Motor neuron (in vitro differentiated cells): ENCODE measurements around the gene GINS1. TPM values are rescaled to one million over a fixed set of nuclear protein-coding genes. Genes with fewer than 3 reads are reported as not detected.

Source experiments
- ATAC-seq, 8 experiments: fragments of 200-7000 bp; cut with Tn5 transposase; replicated peaks in 6 of 8; 2 replicates each; pipeline ENCODE4 v1.8.0; 2021; ENCODE audit warnings: mild to moderate bottlenecking in 8 of 8, moderate library complexity in 8 of 8
- H3K27ac ChIP-seq, 2 donors: fragments of 250-450 bp; sonication (Bioruptor Pico); 2 replicates each; pipeline ENCODE4 v1.9.0; 2021; ENCODE audit warnings: antibody characterized with exemption in 2 of 2, mild to moderate bottlenecking in 2 of 2, moderate library complexity in 1 of 2
- H3K4me1 ChIP-seq, 2 donors: fragments of 250-450 bp; sonication (Bioruptor Pico); replicated peaks in 1 of 2; 2 replicates each; pipeline ENCODE4 v1.6.1; 2021; ENCODE audit warnings: antibody characterized with exemption in 2 of 2, mild to moderate bottlenecking in 2 of 2, moderate library complexity in 1 of 2
- H3K4me3 ChIP-seq, 5 donors: fragments of 250-450 bp; sonication (Bioruptor Pico); 2 replicates each; pipeline ENCODE4 v1.9.0; 2021; ENCODE audit warnings: antibody characterized with exemption in 5 of 5, mild to moderate bottlenecking in 5 of 5, moderate library complexity in 4 of 5
- WGBS, 10 experiments: fragments of 450-650 bp; shearing (Covaris generic); methylation state at CpG; one replicate each; pipeline ENCODE4 v1.0.0; 2022; 5-methylcytosine and 5-hydroxymethylcytosine counted together
- in situ Hi-C, 9 experiments: fragments of 400-800 bp; cut with MboI; loops; one replicate each; pipeline ENCODE4 v1.15.0; 2021; ENCODE audit warnings: low sequenced_read_pairs in 9 of 9, low pct_unique_long_range_greater_than_20kb in 2 of 9; ENCODE audit not compliant: unreplicated experiment in 9 of 9
- total RNA-seq, 8 experiments: library from RNA; unstranded; fragments of 300-600 nt; gene quantifications; 2 replicates each; pipeline versions ENCODE4 v1.2.3 to v1.2.4, GENCODE V29; 2022

Gene GINS1
- total RNA-seq: 10 to 100 TPM in 3 of 8 experiments, 1 to 10 TPM in 4, under 1 TPM in 1; 0.71 to 29.1 (median 4.5) TPM

- peak; percentile 98 to 99 (median 99) for ATAC-seq
- no peak within 1 kb of the TSS for H3K27ac ChIP-seq
- H3K4me1 ChIP-seq: peaks cover 0 to 6% of the 10 kb centered on the region in 2 donors
- 0 to 42% (median 2%) methylated on average over 3 to 19 of the region's 56 CpGs; no CpG with 5 or more reads in 1 of the 10 experiments for WGBS, 10 experiments
- peak within 1 kb of the TSS; percentile 54 to 91 (median 63) for H3K4me3 ChIP-seq
- in situ Hi-C loops: no loop called here
Observed at GRCh38 chr20:25407311-25408169, at the start of gene GINS1. Gene GINS1, plus strand, starts transcription at chr20:25407673. Its CDS starts 148 bp downstream, at chr20:25407821.

GRCh38 chr20:25360631-25361286 lies 46.7 kb upstream of the GINS1 start:
- Histone ChIP-seq H3K27ac (no peak overlapping the region), H3K4me1 (peaks cover 0 to 9% of the 10 kb centered on the region in 2 donors), H3K4me3 (no peak overlapping the region)
- 68 to 100% (median 96%) methylated on average over 1 to 6 of the region's 10 CpGs for WGBS, 10 experiments
- ATAC-seq: peak in 1 of 8 experiments; percentile 58
- in situ Hi-C loops: no loop called here

GRCh38 chr20:25361287-25361683 lies 46.2 kb upstream of the GINS1 start:
- H3K4me3 ChIP-seq: no peak overlapping the region
- 50 to 98% (median 94%) methylated on average over 1 to 6 of the region's 6 CpGs; no CpG with 5 or more reads in 1 of the 10 experiments for WGBS, 10 experiments
- no peak overlapping the region for H3K27ac ChIP-seq
- in situ Hi-C loops: no loop called here
- peak in 1 of 8 experiments; percentile 42 for ATAC-seq
- H3K4me1 ChIP-seq: peaks cover 0 to 6% of the 10 kb centered on the region in 2 donors

DNA sequence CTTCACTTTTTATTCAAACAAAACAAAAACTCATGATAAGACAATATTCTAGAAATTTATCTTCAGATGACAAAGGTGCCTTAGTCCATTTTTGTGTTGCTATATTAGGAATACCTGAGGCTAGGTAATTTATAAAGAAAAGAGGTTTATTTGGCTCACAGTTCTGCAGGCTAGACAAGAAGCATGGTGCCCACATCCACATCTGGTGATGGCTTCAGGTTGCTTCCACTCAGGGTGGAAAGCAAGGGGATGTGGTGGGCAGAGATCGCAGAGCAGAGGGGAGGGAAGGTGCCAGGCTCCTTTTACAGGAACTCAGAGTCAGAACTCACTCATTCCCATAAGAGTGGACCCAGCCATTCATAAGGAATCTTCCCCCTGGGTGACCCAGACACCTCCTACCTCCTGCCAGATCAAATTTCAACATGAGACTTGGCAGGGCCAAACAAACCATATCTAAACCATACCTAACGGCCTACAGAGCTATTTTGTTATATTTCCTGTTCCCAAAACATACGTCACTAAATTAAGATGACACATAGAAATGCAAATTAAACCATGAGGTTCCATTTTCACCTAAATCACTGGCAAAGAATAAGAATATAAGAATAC lies 43.2 kb upstream of the GINS1 start:
- H3K4me1 ChIP-seq: no peaks in the 10 kb centered on the region
- ATAC-seq: no peak
- H3K27ac ChIP-seq: no peak overlapping the region
- in situ Hi-C loops: no loop called here
- 71 to 100% (median 81%) methylated on average over 1 to 3 of the region's 3 CpGs; no CpG with 5 or more reads in 4 of the 10 experiments for WGBS, 10 experiments
- no peak overlapping the region for H3K4me3 ChIP-seq

DNA sequence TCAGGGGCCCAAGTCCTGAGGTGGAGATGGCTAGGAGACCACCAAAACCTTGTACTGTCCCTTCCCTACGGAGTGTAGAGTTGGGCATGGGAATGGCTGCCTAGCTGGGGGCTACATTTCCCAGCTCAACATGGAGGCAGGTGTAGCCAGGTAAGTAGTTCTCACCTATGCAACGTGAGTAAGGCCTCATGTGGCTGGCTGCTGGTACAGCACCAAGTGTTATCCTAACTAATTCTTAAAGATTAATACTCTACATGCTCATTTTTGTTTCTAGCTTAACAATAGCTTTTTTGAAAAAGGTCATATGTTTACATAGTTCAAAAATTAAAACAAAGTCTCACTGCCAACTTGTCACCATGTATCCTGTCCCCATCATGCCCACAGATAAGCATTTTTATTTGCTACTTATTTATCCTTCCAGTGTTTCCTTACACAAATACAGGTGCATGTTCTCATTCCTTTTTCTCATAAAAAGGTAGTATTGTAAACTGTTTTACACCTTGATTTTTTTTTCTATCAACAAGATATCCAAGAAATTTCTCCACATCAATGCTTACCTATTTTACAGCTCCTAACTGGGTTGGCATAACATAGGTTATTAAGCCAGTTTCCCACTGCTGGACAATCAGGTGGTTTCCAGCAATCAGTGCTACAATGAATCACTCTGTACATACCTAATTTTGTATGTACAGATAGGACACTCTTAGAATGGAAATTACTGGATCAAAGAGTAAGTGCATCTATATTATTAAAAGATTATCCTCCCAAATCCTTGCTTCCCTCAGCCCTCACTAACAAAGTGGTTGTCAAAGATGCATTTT lies 42.4 kb upstream of the GINS1 start:
- in situ Hi-C loops: no loop called here
- Histone ChIP-seq H3K4me1 (no peaks in the 10 kb centered on the region), H3K27ac (no peak overlapping the region), H3K4me3 (no peak overlapping the region)
- 86 to 100% (median 88%) methylated on average over 1 to 2 of the region's 2 CpGs; no CpG with 5 or more reads in 6 of the 10 experiments for WGBS, 10 experiments
- ATAC-seq: no peak

GRCh38 chr20:25368526-25368925 lies 38.9 kb upstream of the GINS1 start:
- Histone ChIP-seq H3K4me3 (no peak overlapping the region), H3K27ac (no peak overlapping the region), H3K4me1 (no peaks in the 10 kb centered on the region)
- no peak for ATAC-seq
- in situ Hi-C loops: no loop called here
- 93 to 100% (median 100%) methylated on average over 1 to 10 of the region's 10 CpGs; no CpG with 5 or more reads in 2 of the 10 experiments for WGBS, 10 experiments

DNA sequence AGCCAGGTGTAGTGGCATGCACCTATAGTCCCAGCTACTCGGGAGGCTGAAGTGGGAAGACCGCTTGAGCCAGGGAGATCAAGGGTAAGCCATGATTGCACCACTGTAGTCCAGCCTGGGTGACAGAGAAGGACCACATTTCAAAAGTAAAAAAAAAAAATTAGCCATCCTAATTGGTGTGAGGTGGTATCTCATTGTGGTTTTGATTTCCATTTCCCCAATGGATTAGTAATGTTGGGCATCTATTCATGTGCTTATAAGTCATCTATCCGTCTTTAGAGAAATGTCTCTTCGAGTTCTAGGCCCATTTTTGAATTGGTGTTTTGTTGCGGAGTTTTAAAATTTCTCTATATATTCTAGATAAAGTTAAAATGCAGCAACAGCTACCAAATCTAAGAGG lies 38.5 kb upstream of the GINS1 start:
- in situ Hi-C loops: no loop called here
- WGBS, 10 experiments: 91 to 100% (median 95%) methylated on average over 1 to 5 of the region's 5 CpGs; no CpG with 5 or more reads in 1 of the 10 experiments
- Histone ChIP-seq H3K4me1 (no peaks in the 10 kb centered on the region), H3K27ac (no peak overlapping the region), H3K4me3 (no peak overlapping the region)
- no peak for ATAC-seq

- H3K4me3 ChIP-seq: no peak overlapping the region
- no peak for ATAC-seq
- no peaks in the 10 kb centered on the region for H3K4me1 ChIP-seq
- H3K27ac ChIP-seq: no peak overlapping the region
- in situ Hi-C loops: no loop called here
- WGBS, 10 experiments: 60 to 100% (median 98%) methylated on average over 1 to 8 of the region's 8 CpGs; no CpG with 5 or more reads in 3 of the 10 experiments
Observed at GRCh38 chr20:25369529-25369928, 37.9 kb upstream of the GINS1 start.

- H3K4me1 ChIP-seq: no peaks in the 10 kb centered on the region
- WGBS, 10 experiments: 82 to 100% (median 88%) methylated on average over 2 of the region's 2 CpGs; no CpG with 5 or more reads in 7 of the 10 experiments
- ATAC-seq: no peak
- no peak overlapping the region for H3K4me3 ChIP-seq
- H3K27ac ChIP-seq: no peak overlapping the region
- in situ Hi-C loops: no loop called here
Observed at GRCh38 chr20:25369971-25370370, 37.5 kb upstream of the GINS1 start.

- no peak overlapping the region for H3K4me3 ChIP-seq
- 67 to 100% (median 85%) methylated on average over 1 to 8 of the region's 10 CpGs for WGBS, 10 experiments
- H3K4me1 ChIP-seq: no peaks in the 10 kb centered on the region
- in situ Hi-C loops: no loop called here
- H3K27ac ChIP-seq: no peak overlapping the region
- ATAC-seq: peak in 3 of 8 experiments; percentile 46 to 97 (median 85)
Observed at GRCh38 chr20:25372584-25373336, 34.7 kb upstream of the GINS1 start.

GRCh38 chr20:25374842-25375241 lies 32.6 kb upstream of the GINS1 start:
- Histone ChIP-seq H3K4me1 (no peaks in the 10 kb centered on the region), H3K27ac (no peak overlapping the region), H3K4me3 (no peak overlapping the region)
- 67 to 100% (median 96%) methylated on average over 1 to 2 of the region's 2 CpGs; no CpG with 5 or more reads in 4 of the 10 experiments for WGBS, 10 experiments
- ATAC-seq: peak in 1 of 8 experiments; percentile 17
- in situ Hi-C loops: loop anchor here in 2 of 9 experiments (25.0 kb wide), 2 partner anchors 88 to 313 kb away; partner anchors contain the start of gene ACSS1 (in 1 of the 2)
